Mucosa of stomach (tissue), 1 donor: ENCODE data around the gene FBXL15.

ENCODE experiments used
- H3K27me3 ChIP-seq: one replicate; pipeline ENCODE4 v1.7.0; 2013; ENCODE audit warnings: mild to moderate bottlenecking, low read length; ENCODE audit not compliant: control insufficient read depth, insufficient read depth
- H3K36me3 ChIP-seq: one replicate; pipeline ENCODE4 v1.7.0; 2013; ENCODE audit warnings: low read length; ENCODE audit not compliant: control insufficient read depth, insufficient read depth
- H3K4me1 ChIP-seq: one replicate; pipeline ENCODE4 v1.7.0; 2013; ENCODE audit warnings: mild to moderate bottlenecking, low read length; ENCODE audit not compliant: control insufficient read depth, insufficient read depth
- H3K4me3 ChIP-seq: one replicate; pipeline ENCODE4 v1.7.0; 2013; ENCODE audit warnings: low read length
- H3K9ac ChIP-seq: one replicate; pipeline ENCODE4 v1.7.0; 2013; ENCODE audit warnings: mild to moderate bottlenecking, low read length, moderate library complexity
- H3K9me3 ChIP-seq: one replicate; pipeline ENCODE4 v1.7.0; 2013; ENCODE audit warnings: mild to moderate bottlenecking, low read length, moderate library complexity; ENCODE audit not compliant: control insufficient read depth
- donor health status: Pancreatic carcinoma.

Gene FBXL15

GRCh38 chr10:102400598-102401341 lies 19.9 kb upstream of the FBXL15 start:
- no peak overlapping the region for H3K4me3 ChIP-seq
- no peak overlapping the region for H3K9ac ChIP-seq
- no peaks in the 10 kb centered on the region for H3K9me3 ChIP-seq
- peaks cover 2% of the 10 kb centered on the region for H3K36me3 ChIP-seq
- no peaks in the 10 kb centered on the region for H3K27me3 ChIP-seq
- H3K4me1 ChIP-seq = peaks cover 23% of the 10 kb centered on the region

GRCh38 chr10:102401342-102401654 lies 19.3 kb upstream of the FBXL15 start:
- H3K36me3 ChIP-seq = peaks cover 2% of the 10 kb centered on the region

GRCh38 chr10:102401735-102402511 lies 18.7 kb upstream of the FBXL15 start:
- Histone ChIP-seq H3K27me3 (no peaks in the 10 kb centered on the region), H3K4me3 (no peak overlapping the region), H3K9ac (no peak overlapping the region), H3K36me3 (peaks cover 2% of the 10 kb centered on the region), H3K4me1 (peaks cover 13% of the 10 kb centered on the region), H3K9me3 (no peaks in the 10 kb centered on the region)

More at GRCh38 chr10:102401342-102401654, 19.3 kb upstream of the FBXL15 start:
- H3K9ac ChIP-seq = no peak overlapping the region
- H3K4me1 ChIP-seq = peaks cover 18% of the 10 kb centered on the region
- H3K27me3 ChIP-seq = no peaks in the 10 kb centered on the region
- H3K4me3 ChIP-seq = no peak overlapping the region
- H3K9me3 ChIP-seq = no peaks in the 10 kb centered on the region

GRCh38 chr10:102402512-102402896 lies 18.1 kb upstream of the FBXL15 start:
- H3K4me3 ChIP-seq = no peak overlapping the region
- no peaks in the 10 kb centered on the region for H3K9me3 ChIP-seq
- H3K27me3 ChIP-seq = peaks cover 6% of the 10 kb centered on the region
- H3K9ac ChIP-seq = no peak overlapping the region
- H3K36me3 ChIP-seq = peaks cover 2% of the 10 kb centered on the region
- peaks cover 13% of the 10 kb centered on the region for H3K4me1 ChIP-seq

GRCh38 chr10:102403115-102403514 lies 17.5 kb upstream of the FBXL15 start:
- H3K9me3 ChIP-seq = no peaks in the 10 kb centered on the region
- H3K4me3 ChIP-seq = no peak overlapping the region
- H3K27me3 ChIP-seq = peaks cover 12% of the 10 kb centered on the region
- H3K9ac ChIP-seq = no peak overlapping the region
- H3K36me3 ChIP-seq = peaks cover 2% of the 10 kb centered on the region
- H3K4me1 ChIP-seq = peaks cover 13% of the 10 kb centered on the region

- H3K4me3 ChIP-seq = no peak overlapping the region
- H3K9me3 ChIP-seq = no peaks in the 10 kb centered on the region
- peaks cover 2% of the 10 kb centered on the region for H3K36me3 ChIP-seq
- peaks cover 14% of the 10 kb centered on the region for H3K4me1 ChIP-seq
- no peak overlapping the region for H3K9ac ChIP-seq
- H3K27me3 ChIP-seq = peaks cover 23% of the 10 kb centered on the region
These were observed 16.1 kb upstream of the FBXL15 start for GRCh38 chr10:102404361-102405107.

GRCh38 chr10:102405108-102405571 lies 15.5 kb upstream of the FBXL15 start:
- no peak overlapping the region for H3K9ac ChIP-seq
- H3K9me3 ChIP-seq = no peaks in the 10 kb centered on the region
- H3K4me1 ChIP-seq = peaks cover 15% of the 10 kb centered on the region
- peaks cover 29% of the 10 kb centered on the region for H3K27me3 ChIP-seq
- peaks cover 2% of the 10 kb centered on the region for H3K36me3 ChIP-seq
- H3K4me3 ChIP-seq = no peak overlapping the region

GRCh38 chr10:102405632-102406031 lies 15.0 kb upstream of the FBXL15 start:
- peaks cover 34% of the 10 kb centered on the region for H3K27me3 ChIP-seq
- peaks cover 18% of the 10 kb centered on the region for H3K4me1 ChIP-seq
- H3K9ac ChIP-seq = no peak overlapping the region
- H3K9me3 ChIP-seq = no peaks in the 10 kb centered on the region
- H3K4me3 ChIP-seq = no peak overlapping the region
- H3K36me3 ChIP-seq = no peaks in the 10 kb centered on the region

GRCh38 chr10:102406815-102407214 lies 13.8 kb upstream of the FBXL15 start:
- Histone ChIP-seq H3K27me3 (peaks cover 46% of the 10 kb centered on the region), H3K4me1 (peaks cover 18% of the 10 kb centered on the region), H3K9ac (no peak overlapping the region), H3K4me3 (no peak overlapping the region), H3K36me3 (no peaks in the 10 kb centered on the region), H3K9me3 (no peaks in the 10 kb centered on the region)

GRCh38 chr10:102407425-102408130 lies 13.1 kb upstream of the FBXL15 start:
- peaks cover 53% of the 10 kb centered on the region for H3K27me3 ChIP-seq
- H3K36me3 ChIP-seq = no peaks in the 10 kb centered on the region
- no peak overlapping the region for H3K4me3 ChIP-seq
- H3K9ac ChIP-seq = no peak overlapping the region
- no peaks in the 10 kb centered on the region for H3K9me3 ChIP-seq
- peaks cover 18% of the 10 kb centered on the region for H3K4me1 ChIP-seq

GRCh38 chr10:102408131-102408727 lies 12.4 kb upstream of the FBXL15 start:
- Histone ChIP-seq H3K27me3 (peaks cover 59% of the 10 kb centered on the region), H3K9ac (no peak overlapping the region), H3K9me3 (no peaks in the 10 kb centered on the region), H3K4me1 (peaks cover 18% of the 10 kb centered on the region), H3K4me3 (no peak overlapping the region), H3K36me3 (no peaks in the 10 kb centered on the region)
